ENCODE results near the gene AKAP12.
"Not testable (repeated sequence)": the region's sequence is repeated elsewhere in the genome, so short reads cannot be mapped to it uniquely, and the experiment has no call there.

The AKAP12 gene

GRCh38 chr6:151300267-151300991, 60.7 kb downstream of the AKAP12 start:
- no peak overlapping the region for H3K27ac ChIP-seq
- H3K4me3 ChIP-seq, result no peak overlapping the region

- Histone ChIP-seq H3K4me3 (no peak overlapping the region), H3K27ac (no peak overlapping the region)
Observed at GRCh38 chr6:151301547-151301946, 61.8 kb downstream of the AKAP12 start.

DNA sequence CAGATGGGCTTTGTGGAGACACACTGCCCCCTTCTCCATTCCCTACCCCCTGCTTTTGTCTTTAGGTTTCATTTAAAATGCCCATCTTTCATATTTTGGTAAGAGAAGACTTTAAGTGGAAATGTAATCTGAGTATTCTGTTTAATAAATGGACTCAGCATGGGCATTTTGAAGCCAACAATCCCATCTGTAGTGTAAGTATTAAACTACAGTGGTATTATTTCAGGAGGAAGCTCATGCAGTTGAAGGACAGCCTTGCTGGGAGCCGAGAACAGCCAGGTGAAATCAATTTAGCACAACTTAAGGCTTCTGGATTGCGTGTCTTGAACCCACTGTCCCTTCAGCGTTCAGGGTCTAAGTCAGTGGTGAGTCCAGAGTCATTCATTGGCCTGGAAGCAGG, 63.5 kb downstream of the AKAP12 start:
- Histone ChIP-seq H3K27ac (no peak overlapping the region), H3K4me3 (no peak overlapping the region)

DNA sequence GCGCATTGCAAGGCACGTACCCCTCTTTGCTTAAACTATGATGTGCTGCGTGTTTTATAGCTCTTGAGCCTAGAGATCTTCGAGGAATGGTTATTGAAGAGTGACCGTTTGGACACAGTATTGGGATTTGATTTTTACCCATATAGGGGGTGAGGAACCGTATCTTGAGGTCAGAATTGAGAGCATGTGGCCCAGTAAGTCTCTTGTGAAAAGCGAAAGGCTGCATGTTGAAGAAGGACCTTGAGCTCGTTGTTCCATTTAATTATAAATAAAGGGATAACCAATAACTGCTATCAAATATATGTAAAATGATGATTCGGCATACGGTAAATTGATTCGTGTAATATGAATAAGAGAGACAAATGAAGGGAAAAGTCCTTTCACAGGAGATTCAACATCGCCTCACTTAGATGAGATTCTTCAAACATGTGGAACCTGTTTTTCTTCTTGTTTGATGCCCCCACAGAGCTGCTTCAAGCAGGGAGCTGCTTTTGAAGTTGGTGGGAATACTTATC, 66.6 kb downstream of the AKAP12 start:
- H3K27ac ChIP-seq, result no peak overlapping the region
- H3K4me3 ChIP-seq, result no peak overlapping the region

- Histone ChIP-seq H3K27ac (no peak overlapping the region), H3K4me3 (no peak overlapping the region)
Observed at GRCh38 chr6:151307501-151307900, 67.7 kb downstream of the AKAP12 start.

DNA sequence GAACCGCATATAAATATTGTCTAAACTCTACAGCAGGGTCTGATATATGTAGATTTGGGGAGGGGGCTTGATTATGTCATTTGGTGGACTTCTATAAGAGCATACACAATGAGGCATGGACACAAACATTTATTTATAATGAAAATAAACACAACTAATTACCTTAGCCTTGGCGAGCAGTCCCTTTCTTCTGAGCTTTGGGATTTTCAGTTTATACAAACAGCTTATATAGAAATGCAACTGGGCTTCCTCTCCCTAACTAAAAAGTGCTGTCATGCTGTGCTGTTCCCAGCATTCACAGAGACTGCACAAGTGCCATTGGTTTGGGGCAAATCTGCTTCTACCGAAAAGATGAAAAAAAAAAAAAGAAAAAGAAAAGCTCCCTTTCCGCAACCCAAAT, 69.9 kb downstream of the AKAP12 start:
- no peak overlapping the region for H3K4me3 ChIP-seq
- H3K27ac ChIP-seq, result no peak overlapping the region

DNA sequence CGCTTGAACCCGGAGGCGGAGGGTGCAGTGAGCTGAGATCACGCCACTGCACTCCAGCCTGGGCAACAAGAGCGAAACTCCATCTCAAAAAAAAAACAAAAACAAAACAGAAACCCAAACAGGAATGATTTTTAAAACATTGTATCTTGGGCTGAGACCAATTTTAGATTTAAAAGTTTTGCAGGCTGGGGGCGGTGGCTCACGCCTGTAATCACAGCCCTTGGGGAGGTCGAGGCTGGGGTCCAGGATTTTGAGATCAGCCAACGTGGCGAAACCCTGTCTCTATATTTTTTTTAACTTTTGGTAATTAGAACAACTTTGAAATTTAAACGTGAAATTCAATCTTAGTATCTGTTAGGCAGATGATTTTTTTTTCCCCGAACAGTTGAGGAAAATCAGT, 70.5 kb downstream of the AKAP12 start:
- Histone ChIP-seq H3K27ac (no peak overlapping the region), H3K4me3 (no peak overlapping the region)

- Histone ChIP-seq H3K27ac (no peak overlapping the region), H3K4me3 (no peak overlapping the region)
Observed at GRCh38 chr6:151310852-151311767, 71.3 kb downstream of the AKAP12 start.

DNA sequence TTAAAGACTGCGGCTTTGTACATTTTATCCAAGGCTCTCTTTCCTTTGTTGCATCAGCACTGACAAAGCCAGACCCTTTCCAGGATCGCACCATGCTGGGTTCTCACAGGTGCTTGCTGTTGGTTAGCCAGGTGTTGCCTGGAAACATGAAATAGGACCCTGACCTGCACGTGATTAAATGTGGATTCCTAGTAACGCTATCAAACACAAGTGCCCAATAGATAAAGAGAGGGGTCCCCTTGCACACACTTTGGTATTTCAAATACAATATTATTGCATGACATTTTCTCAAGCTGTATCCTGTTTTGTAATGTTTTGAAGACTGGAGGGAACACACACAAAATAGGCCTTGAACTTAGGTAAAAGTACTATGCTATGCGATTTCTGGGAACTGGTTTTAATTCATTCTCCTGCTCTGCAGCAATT, 73.3 kb downstream of the AKAP12 start:
- Histone ChIP-seq H3K4me3 (no peak overlapping the region), H3K27ac (no peak overlapping the region)

DNA sequence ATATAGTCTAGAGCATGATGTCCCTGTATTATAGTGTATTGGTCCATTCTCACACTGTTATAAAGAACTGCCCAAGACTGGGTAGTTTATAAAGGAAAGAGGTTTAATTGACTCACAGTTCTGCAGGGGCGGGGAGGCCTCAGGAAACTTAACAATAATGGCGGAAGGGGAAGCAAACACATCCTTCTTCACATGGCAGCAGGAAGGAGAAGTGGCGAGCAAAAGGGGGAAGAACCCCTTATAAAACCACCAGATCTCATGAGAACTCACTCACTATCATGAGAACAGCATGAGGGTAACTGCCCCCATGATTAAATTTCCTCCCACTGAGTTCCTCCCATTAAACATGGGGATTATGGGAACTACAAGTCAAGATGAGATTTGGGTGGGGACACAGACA, 75.9 kb downstream of the AKAP12 start:
- not testable (repeated sequence) for H3K27ac ChIP-seq

GRCh38 chr6:151317103-151317994, 77.6 kb downstream of the AKAP12 start:
- H3K27ac ChIP-seq, result no peak overlapping the region
- H3K4me3 ChIP-seq, result no peak overlapping the region

More for the DNA sequence above, 75.9 kb downstream of the AKAP12 start:
- H3K4me3 ChIP-seq, result not testable (repeated sequence)

DNA sequence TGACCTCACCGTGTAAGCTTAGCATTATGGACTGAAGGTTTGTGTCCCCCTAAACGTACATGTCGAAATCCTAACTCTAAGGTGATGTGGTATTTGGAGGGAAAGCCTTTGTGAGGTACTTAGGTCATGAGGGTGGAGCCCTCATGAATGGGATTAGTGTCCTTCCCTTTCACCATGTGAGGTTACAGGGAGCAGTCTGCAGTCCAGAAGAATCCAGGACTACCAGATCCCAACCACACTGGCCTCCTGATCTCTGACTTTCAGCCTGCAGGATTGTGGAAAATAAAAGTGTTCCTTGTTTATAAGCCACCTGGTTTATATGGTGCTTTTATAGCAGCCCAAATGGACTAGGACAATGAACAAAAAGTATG, 78.2 kb downstream of the AKAP12 start:
- Histone ChIP-seq H3K4me3 (no peak overlapping the region), H3K27ac (no peak overlapping the region)

DNA sequence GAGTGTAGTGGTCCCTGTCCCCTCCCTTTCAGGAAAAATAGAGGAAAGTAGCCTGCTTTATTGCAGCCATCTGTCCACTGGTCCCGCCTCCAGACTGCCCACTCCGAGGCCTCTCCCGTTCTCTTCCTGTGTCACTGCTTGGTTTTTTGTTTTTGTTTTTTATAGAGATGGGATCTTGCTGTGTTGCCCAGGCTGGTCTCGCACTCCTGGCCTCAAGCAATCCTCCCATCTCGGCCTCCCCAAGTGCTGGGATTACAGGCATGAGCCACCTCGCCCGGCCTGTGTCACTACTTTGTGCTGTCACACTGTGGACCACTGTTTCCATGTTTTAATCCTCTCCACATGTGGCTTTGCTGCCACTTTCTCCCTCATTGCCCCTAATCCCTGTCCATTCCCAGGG, 80.4 kb downstream of the AKAP12 start:
- no peak overlapping the region for H3K4me3 ChIP-seq
- H3K27ac ChIP-seq, result no peak overlapping the region

DNA sequence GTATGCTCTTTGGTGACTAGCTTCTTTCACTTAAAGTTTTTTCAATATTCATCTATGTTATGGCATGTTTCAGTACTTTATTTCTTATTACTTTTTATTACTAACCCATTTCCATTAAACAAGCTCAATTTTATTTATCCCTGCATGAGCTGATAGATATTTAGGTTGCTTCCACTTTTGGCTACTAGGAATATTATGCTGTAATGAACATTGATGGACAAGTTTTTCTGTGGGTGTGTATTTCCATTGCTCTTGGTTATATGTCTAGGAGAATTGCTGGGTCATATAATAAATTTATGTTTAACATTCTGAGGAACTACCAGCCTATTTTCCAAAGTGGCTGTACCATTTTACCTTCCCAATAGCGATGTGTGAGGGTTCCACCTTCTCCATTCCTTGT, 81.7 kb downstream of the AKAP12 start:
- Histone ChIP-seq H3K27ac (no peak overlapping the region), H3K4me3 (no peak overlapping the region)

DNA sequence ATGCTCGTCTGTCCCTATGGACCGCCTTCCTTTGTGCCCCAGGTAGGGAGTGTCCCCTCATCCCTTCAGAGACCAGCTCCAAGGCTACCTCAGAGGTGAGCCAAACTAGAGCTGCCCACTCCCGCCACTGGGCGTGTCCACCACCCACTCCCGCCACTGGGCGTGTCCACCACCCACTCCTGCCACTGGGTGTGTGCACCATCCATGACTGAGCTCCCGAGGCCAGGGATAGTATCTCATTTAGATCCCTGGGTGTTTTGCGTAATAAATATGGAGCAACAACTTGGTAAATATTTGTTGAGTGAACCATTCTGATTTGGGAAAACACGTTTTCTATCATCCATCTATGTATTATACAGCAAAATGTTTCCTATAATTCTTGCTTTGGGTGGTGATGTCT, 82.8 kb downstream of the AKAP12 start:
- H3K27ac ChIP-seq, result no peak overlapping the region
- no peak overlapping the region for H3K4me3 ChIP-seq

GRCh38 chr6:151323791-151324487, 84.2 kb downstream of the AKAP12 start:
- H3K27ac ChIP-seq, result peak overlapping the region in 3 of 21 experiments; percentile 18 to 58 (median 24)
- H3K4me3 ChIP-seq, result no peak overlapping the region

DNA sequence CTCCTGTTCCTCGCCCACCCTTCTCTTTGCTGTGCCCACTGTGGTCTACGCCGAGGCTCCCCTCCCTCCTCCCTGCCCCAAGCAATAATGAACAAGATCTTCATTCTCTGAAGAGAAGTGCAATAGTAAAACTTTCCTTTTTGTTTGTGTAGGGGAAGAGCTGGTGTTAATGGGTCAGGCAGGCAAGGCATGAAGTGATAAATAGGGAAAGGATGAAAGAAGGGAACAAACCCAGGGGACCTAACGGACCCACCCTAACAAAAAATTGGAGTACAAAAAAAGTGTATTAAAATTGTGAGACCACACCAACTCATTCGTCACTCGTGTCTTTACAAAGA, 84.7 kb downstream of the AKAP12 start:
- peak overlapping the region in 1 of 21 experiments; percentile 18 for H3K27ac ChIP-seq

DNA sequence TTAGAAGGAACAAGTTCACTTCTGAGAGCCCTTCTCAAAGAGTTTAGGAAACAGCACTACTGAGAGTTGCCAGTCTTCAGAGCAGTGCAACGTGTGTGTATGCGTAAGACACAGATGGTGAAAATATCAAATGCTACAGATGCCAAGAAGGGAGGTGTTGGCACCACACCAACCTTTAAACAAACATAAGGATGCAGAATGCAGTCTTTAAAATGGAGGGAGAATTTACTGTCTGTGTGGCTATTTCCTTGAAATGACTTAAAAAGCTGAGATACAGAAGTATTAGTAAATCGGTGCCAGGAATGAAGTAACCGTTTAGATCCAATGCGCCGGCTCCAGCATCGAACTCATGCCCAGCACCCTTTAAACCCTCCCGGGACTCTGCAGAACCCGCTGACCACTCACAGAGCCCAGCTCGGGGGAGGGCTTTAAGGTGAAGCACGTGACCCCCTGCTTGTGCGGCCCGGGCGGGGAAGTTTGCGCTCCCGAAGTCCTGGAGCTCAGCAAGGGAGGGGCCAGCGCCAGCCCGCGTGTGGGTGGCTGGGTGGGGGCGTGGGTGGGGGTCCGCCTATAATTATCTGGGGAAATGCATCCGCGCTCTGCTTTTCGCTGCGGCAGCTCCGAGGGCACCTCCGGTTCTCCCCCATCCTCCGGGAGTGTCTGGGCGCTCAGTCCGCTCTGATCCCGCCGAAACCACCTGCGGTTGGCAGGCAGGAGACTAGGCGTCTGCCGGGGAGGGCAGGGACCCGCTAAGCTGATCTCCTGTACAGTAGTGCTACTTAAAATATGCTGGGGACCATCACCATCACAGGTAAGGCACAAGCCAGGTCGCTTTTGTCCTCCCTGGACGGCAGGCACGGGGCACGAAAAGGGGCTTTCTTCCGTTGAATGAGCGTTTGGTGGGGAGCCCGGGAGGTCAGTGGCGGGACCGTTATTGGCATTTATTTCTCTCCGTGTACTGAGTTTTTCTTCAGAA, 85.6 kb downstream of the AKAP12 start:
- H3K27ac ChIP-seq, result peak overlapping the region in 8 of 21 experiments; percentile 1 to 83 (median 40)
- peak overlapping the region; percentile 23 to 46 (median 36) for H3K4me3 ChIP-seq

More for the DNA sequence above, 84.7 kb downstream of the AKAP12 start:
- H3K4me3 ChIP-seq, result no peak overlapping the region
